SU-DHL-6 (cell line): ENCODE measurements around the gene CHMP1B.
"Not testable (repeated sequence)": the region's sequence is repeated elsewhere in the genome, so short reads cannot be mapped to it uniquely, and the experiment has no call there.

Experiments
- H2AFZ ChIP-seq: fragments of 200-600 bp; sonication (generic); 2 replicates; pipeline ENCODE4 v1.6.1; 2014; ENCODE audit warnings: low read depth, mild to moderate bottlenecking, moderate library complexity, mixed read lengths, antibody characterized with exemption, low read length; ENCODE audit not compliant: severe bottlenecking
- H3F3A ChIP-seq: fragments of 200-600 bp; shearing (Covaris generic); 2 replicates; pipeline ENCODE4 v1.6.0; 2016; ENCODE audit warnings: antibody characterized with exemption, mild to moderate bottlenecking; ENCODE audit not compliant: insufficient read depth
- H3K27ac ChIP-seq: fragments of 200-600 bp; sonication (generic); 2 replicates; pipeline ENCODE4 v1.5.1; 2016; ENCODE audit warnings: low read depth, mild to moderate bottlenecking, low read length, moderate library complexity, mixed read lengths
- H3K27me3 ChIP-seq: fragments of 200-600 bp; sonication (generic), shearing (Covaris generic); 2 replicates; pipeline ENCODE4 v1.6.0; 2014; ENCODE audit warnings: mild to moderate bottlenecking, low read length
- H3K36me3 ChIP-seq: fragments of 200-600 bp; sonication (generic); 2 replicates; pipeline ENCODE4 v1.6.1; 2014; ENCODE audit warnings: mild to moderate bottlenecking, low read length, mixed read lengths
- H3K4me2 ChIP-seq: fragments of 300-600, 200-600 bp; shearing (Covaris generic), sonication (generic); 2 replicates; pipeline ENCODE4 v1.6.0; 2014; ENCODE audit warnings: low read length, low read depth, mild to moderate bottlenecking; ENCODE audit not compliant: poor library complexity, severe bottlenecking
- H3K4me3 ChIP-seq: fragments of 200-600 bp; sonication (generic); 2 replicates; pipeline ENCODE4 v1.5.1; 2014; ENCODE audit warnings: antibody characterized with exemption, low read length, mild to moderate bottlenecking, mixed read lengths; ENCODE audit not compliant: insufficient read depth, poor library complexity, severe bottlenecking
- H3K79me2 ChIP-seq: fragments of 200-600 bp; sonication (generic); 2 replicates; pipeline ENCODE4 v1.6.1; 2014; ENCODE audit warnings: mild to moderate bottlenecking, low read length, moderate library complexity; ENCODE audit not compliant: insufficient read depth
- H3K9ac ChIP-seq: fragments of 200-600 bp; sonication (generic); 2 replicates; pipeline ENCODE4 v1.7.0; 2014; ENCODE audit warnings: mild to moderate bottlenecking, low read length
- H3K9me2 ChIP-seq: fragments of 200-600 bp; sonication (generic); replicated peaks from 2 replicates; pipeline ENCODE4 v1.6.1; 2014; ENCODE audit warnings: low read length; ENCODE audit not compliant: insufficient read depth
- H3K9me3 ChIP-seq: fragments of 200-600 bp; sonication (generic); 2 replicates; pipeline ENCODE4 v1.6.1; 2014; ENCODE audit warnings: low read length, mixed read lengths; ENCODE audit not compliant: insufficient read depth
- H4K20me1 ChIP-seq: fragments of 200-600 bp; sonication (generic); 2 replicates; pipeline ENCODE4 v1.6.1; 2014; ENCODE audit warnings: low read depth, mild to moderate bottlenecking, antibody characterized with exemption, low read length, moderate library complexity, mixed read lengths
- EZH2phosphoT487 ChIP-seq: fragments of 200-600 bp; sonication (generic), shearing (Covaris generic); conservative IDR thresholded peaks from 2 replicates; pipeline ENCODE4 v1.6.1; 2018; ENCODE audit warnings: mild to moderate bottlenecking, antibody characterized with exemption, low read length, moderate library complexity, mixed read lengths
- TF ChIP-seq, protein P1 (sequence below): fragments of 200-600 bp; sonication (generic); IDR thresholded peaks from one replicate; pipeline ENCODE4 v1.5.1; 2017; ENCODE audit warnings: antibody characterized with exemption, mild to moderate bottlenecking, low read length, moderate library complexity; ENCODE audit not compliant: insufficient read depth, poor library complexity, severe bottlenecking

CHMP1B gene

DNA sequence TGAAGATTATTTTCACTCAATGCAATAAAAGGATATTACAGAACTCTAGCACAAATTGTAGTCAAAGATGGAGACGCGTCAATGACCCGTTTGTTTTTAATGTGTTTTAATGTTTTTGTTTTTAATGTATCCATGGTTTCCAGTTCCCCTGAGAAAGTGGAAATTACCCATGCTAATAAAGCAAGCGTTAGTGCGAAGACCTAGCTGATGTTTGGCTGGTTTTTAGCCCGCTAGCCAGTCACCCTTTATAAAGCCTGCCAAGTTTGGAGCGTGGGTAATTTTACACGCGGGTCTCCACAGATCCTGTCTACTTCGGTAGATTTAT is 430 bp upstream of the CHMP1B start:
- H3F3A ChIP-seq: no peaks in the 10 kb centered on the region
- H3K9me3 ChIP-seq: no peaks in the 10 kb centered on the region
- H3K79me2 ChIP-seq: peaks cover 23% of the 10 kb centered on the region
- peak overlapping the region; percentile 98 for H3K4me3 ChIP-seq
- H2AFZ ChIP-seq: peak overlapping the region; percentile 97
- H3K9me2 ChIP-seq: no peaks in the 10 kb centered on the region
- H3K27me3 ChIP-seq: no peaks in the 10 kb centered on the region
- peak overlapping the region; percentile 32; the same call in 1 of the 2 replicates for H3K27ac ChIP-seq
- H4K20me1 ChIP-seq: no peaks in the 10 kb centered on the region
- H3K9ac ChIP-seq: peak overlapping the region; percentile 82
- peak overlapping the region; percentile 97 for H3K4me2 ChIP-seq
- H3K36me3 ChIP-seq: no peaks in the 10 kb centered on the region
- TF ChIP-seq, protein P1, sequence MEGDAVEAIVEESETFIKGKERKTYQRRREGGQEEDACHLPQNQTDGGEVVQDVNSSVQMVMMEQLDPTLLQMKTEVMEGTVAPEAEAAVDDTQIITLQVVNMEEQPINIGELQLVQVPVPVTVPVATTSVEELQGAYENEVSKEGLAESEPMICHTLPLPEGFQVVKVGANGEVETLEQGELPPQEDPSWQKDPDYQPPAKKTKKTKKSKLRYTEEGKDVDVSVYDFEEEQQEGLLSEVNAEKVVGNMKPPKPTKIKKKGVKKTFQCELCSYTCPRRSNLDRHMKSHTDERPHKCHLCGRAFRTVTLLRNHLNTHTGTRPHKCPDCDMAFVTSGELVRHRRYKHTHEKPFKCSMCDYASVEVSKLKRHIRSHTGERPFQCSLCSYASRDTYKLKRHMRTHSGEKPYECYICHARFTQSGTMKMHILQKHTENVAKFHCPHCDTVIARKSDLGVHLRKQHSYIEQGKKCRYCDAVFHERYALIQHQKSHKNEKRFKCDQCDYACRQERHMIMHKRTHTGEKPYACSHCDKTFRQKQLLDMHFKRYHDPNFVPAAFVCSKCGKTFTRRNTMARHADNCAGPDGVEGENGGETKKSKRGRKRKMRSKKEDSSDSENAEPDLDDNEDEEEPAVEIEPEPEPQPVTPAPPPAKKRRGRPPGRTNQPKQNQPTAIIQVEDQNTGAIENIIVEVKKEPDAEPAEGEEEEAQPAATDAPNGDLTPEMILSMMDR: no peak
- no peak for TF ChIP-seq EZH2phosphoT487

DNA sequence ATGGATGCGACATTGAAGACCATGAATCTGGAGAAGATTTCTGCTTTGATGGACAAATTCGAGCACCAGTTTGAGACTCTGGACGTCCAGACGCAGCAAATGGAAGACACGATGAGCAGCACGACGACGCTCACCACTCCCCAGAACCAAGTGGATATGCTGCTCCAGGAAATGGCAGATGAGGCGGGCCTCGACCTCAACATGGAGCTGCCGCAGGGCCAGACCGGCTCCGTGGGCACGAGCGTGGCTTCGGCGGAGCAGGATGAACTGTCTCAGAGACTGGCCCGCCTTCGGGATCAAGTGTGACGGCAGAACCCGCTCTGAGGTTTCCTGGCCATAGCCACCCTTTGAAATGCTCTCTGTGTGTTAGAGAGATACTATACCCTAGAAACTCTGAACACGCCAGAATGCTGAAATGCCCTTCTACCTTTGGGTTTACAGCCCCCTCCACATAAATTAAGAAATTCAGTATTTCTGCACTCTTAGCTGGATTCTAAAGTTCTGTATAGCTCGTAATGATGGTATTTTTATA is 659 bp downstream of the CHMP1B start:
- peak overlapping the region; percentile 98 for H3K4me3 ChIP-seq
- H3K9me3 ChIP-seq: no peaks in the 10 kb centered on the region
- H3K79me2 ChIP-seq: peaks cover 23% of the 10 kb centered on the region
- H4K20me1 ChIP-seq: no peaks in the 10 kb centered on the region
- H3K4me2 ChIP-seq: peak overlapping the region; percentile 97
- no peaks in the 10 kb centered on the region for H3F3A ChIP-seq
- no peaks in the 10 kb centered on the region for H3K9me2 ChIP-seq
- peak overlapping the region; percentile 82 for H3K9ac ChIP-seq
- peak overlapping the region; percentile 83 for H2AFZ ChIP-seq
- TF ChIP-seq, protein P1: no peak
- H3K27ac ChIP-seq: no peak overlapping the region
- H3K36me3 ChIP-seq: no peaks in the 10 kb centered on the region
- no peaks in the 10 kb centered on the region for H3K27me3 ChIP-seq

DNA sequence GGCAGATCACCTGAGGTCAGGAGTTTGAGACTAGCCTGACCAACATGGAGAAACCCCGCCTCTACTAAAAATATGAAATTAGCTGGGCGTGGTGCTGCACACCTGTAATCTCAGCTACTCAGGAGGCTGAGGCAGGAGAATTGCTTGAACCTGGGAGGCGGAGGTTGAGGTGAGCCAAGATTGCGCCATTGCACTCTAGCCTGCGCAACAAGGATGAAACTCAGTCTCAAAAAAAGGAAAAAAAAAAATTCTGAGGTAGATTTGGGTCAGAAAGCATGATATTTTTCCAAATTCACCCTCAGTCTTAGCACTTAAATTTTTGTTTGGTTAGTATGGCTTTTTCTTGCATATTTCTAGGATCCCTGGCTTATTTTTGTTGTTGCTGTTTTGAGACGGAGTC is 3.3 kb downstream of the CHMP1B start:
- not testable (repeated sequence) for H3F3A ChIP-seq, H3K27ac ChIP-seq, H3K9me2 ChIP-seq, H3K27me3 ChIP-seq, H2AFZ ChIP-seq, H3K9ac ChIP-seq, H4K20me1 ChIP-seq, H3K4me3 ChIP-seq, H3K36me3 ChIP-seq, H3K9me3 ChIP-seq, H3K4me2 ChIP-seq
- H3K79me2 ChIP-seq: peaks cover 23% of the 10 kb centered on the region

DNA sequence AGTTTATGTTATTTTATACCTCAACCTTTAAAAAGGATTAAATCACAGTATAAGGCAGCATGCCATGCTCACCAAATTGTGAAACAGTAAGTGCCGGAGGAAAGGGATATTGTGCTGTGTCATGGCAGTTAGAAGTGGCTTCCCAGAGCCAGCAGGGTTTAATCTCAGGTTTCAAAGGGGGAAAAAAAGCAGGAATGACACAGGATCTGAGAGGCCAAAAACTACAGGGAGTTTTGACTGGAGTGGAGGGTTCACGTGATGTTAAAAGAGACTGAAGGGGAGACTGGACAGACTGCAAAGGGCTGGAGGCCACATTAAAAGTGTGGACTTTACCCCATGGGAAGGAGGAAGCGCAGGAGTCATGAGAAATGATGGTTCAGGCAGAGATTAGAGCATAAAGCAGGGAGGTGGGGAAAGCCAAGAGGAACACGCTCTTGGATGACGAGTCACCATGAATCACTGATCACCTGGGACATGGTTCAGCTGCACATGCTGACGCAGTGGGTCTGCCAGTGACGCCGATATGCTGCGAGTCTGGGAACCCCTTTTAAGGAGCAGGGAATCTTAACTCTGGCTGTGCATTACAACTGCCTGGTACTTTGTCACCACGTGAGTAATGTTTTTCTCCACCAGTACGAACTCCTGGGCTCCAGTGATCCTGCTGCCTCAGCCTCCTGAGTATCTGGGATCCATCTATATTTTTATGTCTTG is 6.1 kb downstream of the CHMP1B start:
- H3K79me2 ChIP-seq: peaks cover 12% of the 10 kb centered on the region
- no peak overlapping the region for H3K4me2 ChIP-seq
- H3F3A ChIP-seq: no peaks in the 10 kb centered on the region
- H3K36me3 ChIP-seq: no peaks in the 10 kb centered on the region
- H3K9me2 ChIP-seq: no peaks in the 10 kb centered on the region
- no peak overlapping the region for H2AFZ ChIP-seq
- H3K9ac ChIP-seq: no peak overlapping the region
- H3K4me3 ChIP-seq: no peak overlapping the region
- H4K20me1 ChIP-seq: no peaks in the 10 kb centered on the region
- TF ChIP-seq, protein P1: no peak
- TF ChIP-seq EZH2phosphoT487: no peak
- no peaks in the 10 kb centered on the region for H3K9me3 ChIP-seq
- no peaks in the 10 kb centered on the region for H3K27me3 ChIP-seq
- no peak overlapping the region for H3K27ac ChIP-seq
